Activated T-cell treated with anti-CD3 and anti-CD28 coated beads, Interleukin-2, amount 50 U/mL, for 1 hour (primary cell): ENCODE data around the gene ZNF407.
"Not testable (repeated sequence)": the region's sequence is repeated elsewhere in the genome, so short reads cannot be mapped to it uniquely, and the experiment has no call there.

ENCODE experiments used
- DNase-seq: peaks from one replicate; pipeline ENCODE4 v3.0.0-alpha.2; 2020

The ZNF407 gene

GRCh38 chr18:74597662-74598349 is at the start of gene ZNF407:
Gene ZNF407 (plus strand): TSS chr18:74597870. CDS start chr18:74631020, 33,150 bp downstream.
- peak; percentile 90 for DNase-seq

GRCh38 chr18:74549591-74550104 is 48.0 kb upstream of the ZNF407 start:
- DNase-seq = no peak

- DNase-seq = no peak
Observed at GRCh38 chr18:74550886-74551285, 46.8 kb upstream of the ZNF407 start.

GRCh38 chr18:74551452-74551851 is 46.2 kb upstream of the ZNF407 start:
- no peak for DNase-seq

- DNase-seq = peak; percentile 68
Observed at GRCh38 chr18:74551936-74552555, 45.6 kb upstream of the ZNF407 start.

- DNase-seq = no peak
Observed at GRCh38 chr18:74556126-74556525, 41.5 kb upstream of the ZNF407 start.

- no peak for DNase-seq
Observed at GRCh38 chr18:74558096-74558495, 39.6 kb upstream of the ZNF407 start.

- no peak for DNase-seq
Observed at GRCh38 chr18:74562131-74562730, 35.4 kb upstream of the ZNF407 start.

- no peak for DNase-seq
Observed at GRCh38 chr18:74562775-74563174, 34.9 kb upstream of the ZNF407 start.

- no peak for DNase-seq
Observed at GRCh38 chr18:74563999-74564398, 33.7 kb upstream of the ZNF407 start.

- not testable (repeated sequence) for DNase-seq
Observed at GRCh38 chr18:74565164-74565563, 32.5 kb upstream of the ZNF407 start.

GRCh38 chr18:74565993-74566392 is 31.7 kb upstream of the ZNF407 start:
- DNase-seq = not testable (repeated sequence)

- DNase-seq = no peak
Observed at GRCh38 chr18:74567822-74568221, 29.8 kb upstream of the ZNF407 start.

- DNase-seq = no peak
Observed at GRCh38 chr18:74569401-74569800, 28.3 kb upstream of the ZNF407 start.

GRCh38 chr18:74570266-74570665 is 27.4 kb upstream of the ZNF407 start:
- DNase-seq = no peak

- DNase-seq = no peak
Observed at GRCh38 chr18:74571895-74572680, 25.6 kb upstream of the ZNF407 start.

GRCh38 chr18:74573053-74573452 is 24.6 kb upstream of the ZNF407 start:
- no peak for DNase-seq

- DNase-seq = no peak
Observed at GRCh38 chr18:74574916-74575315, 22.8 kb upstream of the ZNF407 start.

GRCh38 chr18:74577019-74577418 is 20.7 kb upstream of the ZNF407 start:
- no peak for DNase-seq

GRCh38 chr18:74579496-74580065 is 18.1 kb upstream of the ZNF407 start:
- no peak for DNase-seq

- no peak for DNase-seq
Observed at GRCh38 chr18:74582642-74583041, 15.0 kb upstream of the ZNF407 start.

- no peak for DNase-seq
Observed at GRCh38 chr18:74587441-74587840, 10.2 kb upstream of the ZNF407 start.

- no peak for DNase-seq
Observed at GRCh38 chr18:74589021-74589420, 8.6 kb upstream of the ZNF407 start.
